ENCODE data around the gene MEP1A. TPM values are rescaled to one million over a fixed set of nuclear protein-coding genes. Genes with fewer than 3 reads are reported as not detected.

Gene MEP1A
- total and polyA plus RNA-seq, 2 of the 4 experiments (the other 2 are of a cell fraction) = not detected

DNA sequence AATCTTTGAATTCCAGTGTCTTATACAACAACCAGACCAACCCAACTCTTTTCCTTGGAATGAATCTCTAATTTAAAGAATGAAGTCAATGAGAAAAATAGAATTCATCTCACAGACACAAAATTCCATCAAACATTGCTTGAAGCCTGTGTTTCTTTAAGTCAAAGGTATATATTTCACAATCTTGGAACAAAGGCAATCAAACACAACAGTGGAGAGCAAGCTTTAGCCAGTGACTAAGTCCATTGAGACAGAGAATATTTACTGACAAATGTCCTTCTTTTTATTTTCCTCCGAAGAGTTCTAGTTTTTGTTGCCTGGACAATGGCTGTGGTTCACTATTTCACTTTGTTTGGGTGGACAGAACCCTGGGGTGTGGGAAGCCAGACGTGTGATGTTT, 35.8 kb downstream of the MEP1A start:
- no peaks in the 10 kb centered on the region for H3K36me3 ChIP-seq (ENCODE audit: control insufficient read depth, insufficient read depth, low read length)

More for the DNA sequence above, 35.8 kb downstream of the MEP1A start:
- Histone ChIP-seq H3K18ac (ENCODE audit: low read depth, low read length) (no peak overlapping the region), H3K56ac (ENCODE audit: extremely low read depth, insufficient read depth, low read length) (no peak overlapping the region), H4K91ac (ENCODE audit: insufficient read depth, low read depth, low read length) (no peak overlapping the region), H3K9ac (ENCODE audit: low read depth, low read length) (no peak overlapping the region), H3K9me1 (ENCODE audit: insufficient read depth, low read length) (no peaks in the 10 kb centered on the region), H3K4me2 (ENCODE audit: low read depth, low read length) (no peak overlapping the region), H2AK5ac (ENCODE audit: low read depth, low read length) (no peak overlapping the region), H3K23ac (ENCODE audit: low read depth, low read length) (no peak overlapping the region), H2AK9ac (replicated peaks; ENCODE audit: low read depth, low read length, poor library complexity) (no peak overlapping the region), H4K5ac (ENCODE audit: low read depth, low read length) (no peak overlapping the region), H4K8ac (ENCODE audit: low read depth in 2 of 2, low read length in 2 of 2) (no peak overlapping the region), H2BK120ac (ENCODE audit: low read depth, low read length) (no peak overlapping the region), H4K20me1 (ENCODE audit: insufficient read depth, low read length) (no peaks in the 10 kb centered on the region), H2BK15ac (ENCODE audit: low read depth, low read length) (no peak overlapping the region), H3K4ac (ENCODE audit: low read depth, low read length) (no peak overlapping the region), H3K27ac (ENCODE audit: insufficient read depth, low read length) (no peak overlapping the region), H3K79me1 (ENCODE audit: low read depth in 1 of 2, low read length in 2 of 2) (no peaks in the 10 kb centered on the region), H3K27me3 (ENCODE audit: control insufficient read depth, insufficient read depth, low read length) (no peaks in the 10 kb centered on the region), H3K9me3 (ENCODE audit: control insufficient read depth, insufficient read depth, low read length) (no peaks in the 10 kb centered on the region), H2BK5ac (ENCODE audit: low read depth, low read length, poor library complexity, severe bottlenecking) (no peak overlapping the region), H3K4me3 (ENCODE audit: insufficient read depth, low read depth, low read length) (no peak overlapping the region), H2AFZ (replicated peaks; ENCODE audit: low read length, poor library complexity) (no peak overlapping the region), H3K4me1 (ENCODE audit: control insufficient read depth, insufficient read depth, low read length) (no peaks in the 10 kb centered on the region), H3K14ac (replicated peaks; ENCODE audit: low read depth, low read length) (no peak overlapping the region), H2BK20ac (ENCODE audit: low read depth, low read length) (no peak overlapping the region)
- ChIA-PET CTCF (no interaction called here), POLR2A (ENCODE audit: unreplicated experiment) (no interaction called here)
- DNase-seq = no peak
- TF ChIP-seq MAFK (IDR thresholded peaks at IDR 0.05; ENCODE audit: low read depth, low read length) = no peak
- TF ChIP-seq NFE2L2 (IDR thresholded peaks at IDR 0.05; ENCODE audit: low read depth, low read length) = no peak
- no peak for TF ChIP-seq USF2 (IDR thresholded peaks at IDR 0.05; ENCODE audit: low read depth, low read length)
- TF ChIP-seq CEBPB (IDR thresholded peaks at IDR 0.05; ENCODE audit: low read depth, low read length) = no peak
- TF ChIP-seq MXI1 (IDR thresholded peaks at IDR 0.05; ENCODE audit: borderline replicate concordance, low read depth, low read length) = no peak
- TF ChIP-seq MAZ (IDR thresholded peaks at IDR 0.05; ENCODE audit: borderline replicate concordance, low read depth, low read length) = no peak
- no peak for TF ChIP-seq POLR2A (IDR thresholded peaks at IDR 0.05; ENCODE audit: low read depth, low read length)
- no peak for TF ChIP-seq ELK1 (IDR thresholded peaks at IDR 0.05; ENCODE audit: borderline replicate concordance, low read depth, low read length)
- no peak for TF ChIP-seq RFX5 (IDR thresholded peaks at IDR 0.05; ENCODE audit: low read depth, low read length)
- no peak for TF ChIP-seq RAD21 (IDR thresholded peaks at IDR 0.05; ENCODE audit: low read length)
- intact Hi-C loops (cut with micrococcal nuclease) (no loop called here), in situ Hi-C loops (cut with MboI; ENCODE audit: low sequenced_read_pairs) (loop anchor here (25.0 kb wide), 1 partner anchor 483 kb away; the partner anchor contains the start of gene TNFRSF21), dilution Hi-C loops (cut with HindIII; ENCODE audit: low sequenced_read_pairs, unreplicated experiment) (no loop called here)
- BruUV-seq (replicated peaks) = no TSS peak
- ATAC-seq (ENCODE audit: low read depth) = no peak
- 40% methylated on average over 1 of the region's 2 CpGs; no CpG with 5 or more reads in 1 of the 2 experiments for WGBS, 2 experiments (ENCODE audit: extremely low coverage in 2 of 2, insufficient read length in 1 of 2)

Measured in IMR-90 (cell line).